ENCODE data around the gene RAB37. TPM values are rescaled to one million over a fixed set of nuclear protein-coding genes. Genes with fewer than 3 reads are reported as not detected.

RAB37 gene
- total RNA-seq, 1 donor from 2014 or later: 7.4 TPM

GRCh38 chr17:74742153-74742515, 5.1 kb downstream of the RAB37 start:
- no peak overlapping the region for H3K4me3 ChIP-seq
- peaks cover 31% of the 10 kb centered on the region for H3K27me3 ChIP-seq (ENCODE audit: low read depth)
- H3K9me3 ChIP-seq: no peaks in the 10 kb centered on the region
- peaks cover 74% of the 10 kb centered on the region for H3K4me1 ChIP-seq
- peak overlapping the region; percentile 46 for H3K27ac ChIP-seq
- TF ChIP-seq CTCF (IDR thresholded peaks at IDR 0.05): no peak
- intact Hi-C loops (cut with DNase I): no loop called here
- H3K36me3 ChIP-seq: no peaks in the 10 kb centered on the region
- ATAC-seq (no peak), DNase-seq (no peak)

GRCh38 chr17:74742978-74743545, 6.0 kb downstream of the RAB37 start:
- Histone ChIP-seq H3K36me3 (no peaks in the 10 kb centered on the region), H3K4me3 (no peak overlapping the region), H3K9me3 (no peaks in the 10 kb centered on the region), H3K27ac (no peak overlapping the region), H3K4me1 (peaks cover 74% of the 10 kb centered on the region), H3K27me3 (ENCODE audit: low read depth) (peaks cover 21% of the 10 kb centered on the region)
- TF ChIP-seq CTCF (IDR thresholded peaks at IDR 0.05): no peak
- intact Hi-C loops (cut with DNase I): no loop called here
- ATAC-seq (no peak), DNase-seq (no peak)

GRCh38 chr17:74743755-74744154, 6.7 kb downstream of the RAB37 start:
- H3K9me3 ChIP-seq: no peaks in the 10 kb centered on the region
- H3K36me3 ChIP-seq: no peaks in the 10 kb centered on the region
- DNase-seq (no peak), ATAC-seq (no peak)
- peaks cover 67% of the 10 kb centered on the region for H3K4me1 ChIP-seq
- H3K4me3 ChIP-seq: no peak overlapping the region
- intact Hi-C loops (cut with DNase I): no loop called here
- no peak overlapping the region for H3K27ac ChIP-seq
- TF ChIP-seq CTCF (IDR thresholded peaks at IDR 0.05): no peak
- peaks cover 14% of the 10 kb centered on the region for H3K27me3 ChIP-seq (ENCODE audit: low read depth)

- Histone ChIP-seq H3K27ac (peak overlapping the region; percentile 76), H3K4me1 (peaks cover 63% of the 10 kb centered on the region)
Observed at GRCh38 chr17:74744349-74744713, 7.3 kb downstream of the RAB37 start.

GRCh38 chr17:74744714-74745547, 7.9 kb downstream of the RAB37 start:
- no peaks in the 10 kb centered on the region for H3K9me3 ChIP-seq
- H3K4me3 ChIP-seq: peak overlapping the region; percentile 42
- peak overlapping the region; percentile 76 for H3K27ac ChIP-seq
- peaks cover 67% of the 10 kb centered on the region for H3K4me1 ChIP-seq
- peak; percentile 92 for DNase-seq
- ATAC-seq: peak; percentile 46 to 73
- peak; percentile 100 for TF ChIP-seq CTCF (IDR thresholded peaks at IDR 0.05)
- H3K36me3 ChIP-seq: no peaks in the 10 kb centered on the region
- H3K27me3 ChIP-seq (ENCODE audit: low read depth): peaks cover 12% of the 10 kb centered on the region
- intact Hi-C loops (cut with DNase I): no loop called here

More at GRCh38 chr17:74744349-74744713, 7.3 kb downstream of the RAB37 start:
- no peak for DNase-seq
- intact Hi-C loops (cut with DNase I): no loop called here
- H3K4me3 ChIP-seq: no peak overlapping the region
- H3K27me3 ChIP-seq (ENCODE audit: low read depth): peaks cover 14% of the 10 kb centered on the region
- no peaks in the 10 kb centered on the region for H3K9me3 ChIP-seq
- H3K36me3 ChIP-seq: no peaks in the 10 kb centered on the region
- no peak for TF ChIP-seq CTCF (IDR thresholded peaks at IDR 0.05)
- no peak for ATAC-seq

Measured in lower lobe of right lung (tissue), 2 donors.